ENCODE results near the gene TMPO.

DNA sequence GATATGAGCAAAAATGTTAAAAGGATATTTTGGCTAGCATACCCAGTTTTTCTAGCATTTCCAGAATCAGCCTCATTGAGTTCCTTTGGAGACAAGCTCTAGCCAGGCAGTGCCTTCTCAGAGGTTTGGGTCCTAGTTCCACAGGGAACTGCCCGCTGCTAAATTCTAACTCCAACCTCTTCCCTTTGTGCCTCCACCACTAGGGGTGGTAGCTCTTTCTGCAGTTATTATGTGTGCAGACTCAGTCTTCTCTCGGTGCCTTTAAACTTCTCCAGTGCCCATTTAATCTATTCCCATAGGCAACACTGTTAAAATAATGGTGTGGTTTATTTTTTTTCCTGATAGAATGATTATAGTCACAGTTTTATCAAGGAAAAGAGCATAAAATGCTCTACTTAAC is 56.6 kb downstream of the TMPO start:
- TF ChIP-seq SUZ12 (IDR thresholded peaks at IDR 0.05) (no peak), L3MBTL2 (conservative IDR thresholded peaks at IDR 0.05) (no peak), FOXM1 (IDR thresholded peaks at IDR 0.05; ENCODE audit: borderline replicate concordance) (no peak), FOXA1 (IDR thresholded peaks at IDR 0.05) (no peak), LEF1 (IDR thresholded peaks at IDR 0.05; ENCODE audit: borderline replicate concordance) (no peak), ZNF384 (IDR thresholded peaks at IDR 0.05) (no peak), HDGF (IDR thresholded peaks at IDR 0.05; ENCODE audit: borderline replicate concordance) (no peak)
